HEK293 (cell line): Measurements from ENCODE around the gene PCGF1.

Source experiments
- CTCF ChIA-PET: fragments of 350-600 bp; formaldehyde crosslinking; extraction: SDS; loops from one replicate; lab custom pipeline; 2021; ENCODE audit warnings: antibody characterized with exemption; lab: Yijun Ruan, JAX
- POLR2A ChIA-PET: fragments of 300-600 bp; formaldehyde crosslinking; extraction: SDS; loops from one replicate; lab custom pipeline; 2020; ENCODE audit warnings: antibody characterized with exemption, inconsistent platforms; lab: Yijun Ruan, JAX
- H3K27ac ChIP-seq: fragments of 200-500 bp; sonication (Bioruptor generic); 2 replicates; pipeline ENCODE4 v1.5.1; 2014; ENCODE audit warnings: low read depth, low read length, control low read depth, inconsistent platforms; ENCODE audit errors: extremely low read depth
- H3K36me3 ChIP-seq, 2 experiments: fragments of 200-500 bp in 1 of 2; sonication (Bioruptor generic) in 1 of 2; 1 replicate in 1 of 2; 2 replicates in 1 of 2; pipeline ENCODE4 v1.5.1; 2014 to 2017; ENCODE audit warnings: inconsistent platforms in 2 of 2, low read length in 2 of 2; ENCODE audit not compliant: control insufficient read depth in 2 of 2, insufficient read depth in 1 of 2
- H3K4me1 ChIP-seq: fragments of 200-500 bp; sonication (Bioruptor generic); 2 replicates; pipeline ENCODE4 v1.5.1; 2014; ENCODE audit warnings: mild to moderate bottlenecking, low read length, inconsistent platforms; ENCODE audit not compliant: control insufficient read depth, insufficient read depth
- H3K4me3 ChIP-seq: 2 replicates; pipeline ENCODE4 v1.5.1; 2011; ENCODE audit warnings: low read depth, mild to moderate bottlenecking, control low read depth, low read length, moderate library complexity
- H3K9me3 ChIP-seq: fragments of 200-500 bp; sonication (Bioruptor generic); 2 replicates; pipeline ENCODE4 v1.5.1; 2014; ENCODE audit warnings: low read depth, low read length, inconsistent platforms; ENCODE audit not compliant: control insufficient read depth, insufficient read depth
- TRIM28 ChIP-seq: IDR thresholded peaks from 2 replicates; pipeline ENCODE4 v1.6.1; 2011; ENCODE audit warnings: low read length, control low read depth, borderline replicate concordance
- ZFP3 ChIP-seq: fragments of 450-650 bp; formaldehyde crosslinking; IDR thresholded peaks from 2 replicates; pipeline ENCODE4 v1.5.1; 2016; ENCODE audit warnings: low read depth, missing biosample characterization, missing genetic modification characterization
- ZNF19 ChIP-seq: fragments of 450-650 bp; formaldehyde crosslinking; IDR thresholded peaks from 2 replicates; pipeline ENCODE4; 2016; ENCODE audit warnings: missing biosample characterization, missing genetic modification characterization, low read depth
- ZNF223 ChIP-seq: fragments of 450-650 bp; formaldehyde crosslinking; IDR thresholded peaks from 2 replicates; pipeline ENCODE4 v1.5.1; 2016; ENCODE audit warnings: missing biosample characterization, missing genetic modification characterization
- ZNF404 ChIP-seq: fragments of 450-650 bp; formaldehyde crosslinking; IDR thresholded peaks from 2 replicates; pipeline ENCODE4 v1.5.1; 2017; ENCODE audit warnings: missing biosample characterization, missing genetic modification characterization
- ZNF530 ChIP-seq: fragments of 450-650 bp; formaldehyde crosslinking; IDR thresholded peaks from 2 replicates; pipeline ENCODE4 v1.5.1; 2016; ENCODE audit warnings: low read depth, missing biosample characterization, missing genetic modification characterization
- ZNF548 ChIP-seq: fragments of 450-650 bp; formaldehyde crosslinking; IDR thresholded peaks from 2 replicates; pipeline ENCODE4 v1.5.1; 2016; ENCODE audit warnings: missing biosample characterization, missing genetic modification characterization
- ZNF600 ChIP-seq: fragments of 450-650 bp; formaldehyde crosslinking; IDR thresholded peaks from 2 replicates; pipeline ENCODE4 v1.5.1; 2016; ENCODE audit warnings: missing biosample characterization, missing genetic modification characterization
- ZNF623 ChIP-seq: fragments of 450-650 bp; formaldehyde crosslinking; IDR thresholded peaks from 2 replicates; pipeline ENCODE4 v1.5.1; 2016; ENCODE audit warnings: missing biosample characterization, missing genetic modification characterization
- TF ChIP-seq, protein P1 (sequence below): fragments of 450-650 bp; formaldehyde crosslinking; IDR thresholded peaks from 2 replicates; pipeline ENCODE4 v1.5.1; 2016; ENCODE audit warnings: missing biosample characterization, missing genetic modification characterization
- TF ChIP-seq, protein P2 (sequence below): fragments of 450-650 bp; formaldehyde crosslinking; IDR thresholded peaks from 2 replicates; pipeline ENCODE4 v1.5.1; 2017; ENCODE audit warnings: missing biosample characterization, missing genetic modification characterization
- TF ChIP-seq, protein P3 (sequence below): fragments of 450-650 bp; formaldehyde crosslinking; IDR thresholded peaks from 2 replicates; pipeline ENCODE4 v1.5.1; 2016; ENCODE audit warnings: missing biosample characterization, missing genetic modification characterization, borderline replicate concordance
- TF ChIP-seq, protein P4 (sequence below): fragments of 450-650 bp; formaldehyde crosslinking; IDR thresholded peaks from 2 replicates; pipeline ENCODE4 v1.5.1; 2017; ENCODE audit warnings: missing biosample characterization, missing genetic modification characterization

The PCGF1 gene

DNA sequence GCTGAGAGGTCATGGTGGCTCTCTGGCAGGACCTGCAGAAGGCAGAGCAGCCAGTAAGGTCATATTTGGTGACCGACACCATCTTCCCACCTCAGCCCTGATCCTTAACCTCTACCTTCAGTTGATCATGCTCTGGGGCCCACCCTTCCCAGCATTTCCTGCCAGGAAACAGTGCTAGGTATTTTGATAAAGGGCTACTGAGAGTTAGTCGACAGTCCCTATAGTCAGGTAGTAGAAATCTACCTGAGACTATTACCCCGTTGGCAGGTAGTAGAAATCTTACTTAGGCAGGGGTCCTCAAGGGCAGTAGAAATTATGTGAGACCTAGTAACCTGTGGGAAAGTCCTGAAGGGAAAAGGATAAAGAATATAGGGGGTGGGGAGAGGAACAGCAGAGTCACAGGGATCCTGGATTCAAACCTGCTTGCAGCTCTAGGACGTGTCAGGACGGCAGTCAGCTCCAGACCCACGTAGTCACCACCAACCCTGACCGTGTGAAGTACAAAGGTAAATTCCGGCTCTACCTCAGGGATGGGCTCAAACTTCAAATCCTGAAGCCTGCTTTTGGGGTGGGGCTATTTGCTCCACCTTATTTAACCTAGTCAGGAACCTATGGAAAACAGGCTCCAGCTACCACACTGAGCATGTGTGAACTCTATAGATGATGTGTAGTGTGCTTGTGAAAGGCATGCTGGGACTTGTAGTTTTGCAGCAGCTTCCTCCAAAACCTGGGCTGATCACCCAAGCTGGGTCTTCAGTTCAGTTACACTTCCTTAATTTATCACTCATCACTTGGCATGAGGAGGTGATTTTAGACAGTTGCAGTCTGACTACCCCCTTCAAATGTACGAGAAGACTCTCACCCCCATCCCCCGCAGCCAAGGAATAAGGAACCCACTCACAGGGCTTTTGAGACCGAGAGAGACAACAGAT is 18.5 kb upstream of the PCGF1 start, which contains the start of gene DQX1 (continued):
- TF ChIP-seq TRIM28, result peak; percentile 65; the same call in 1 of the 2 replicates
- no peak for TF ChIP-seq ZNF623 (tag by site-specific recombination)
- no peak for TF ChIP-seq ZNF404 (tag by site-specific recombination)
- no peak for TF ChIP-seq ZFP3 (tag by site-specific recombination)
- TF ChIP-seq, all 188 proteins: peak for 5

DNA sequence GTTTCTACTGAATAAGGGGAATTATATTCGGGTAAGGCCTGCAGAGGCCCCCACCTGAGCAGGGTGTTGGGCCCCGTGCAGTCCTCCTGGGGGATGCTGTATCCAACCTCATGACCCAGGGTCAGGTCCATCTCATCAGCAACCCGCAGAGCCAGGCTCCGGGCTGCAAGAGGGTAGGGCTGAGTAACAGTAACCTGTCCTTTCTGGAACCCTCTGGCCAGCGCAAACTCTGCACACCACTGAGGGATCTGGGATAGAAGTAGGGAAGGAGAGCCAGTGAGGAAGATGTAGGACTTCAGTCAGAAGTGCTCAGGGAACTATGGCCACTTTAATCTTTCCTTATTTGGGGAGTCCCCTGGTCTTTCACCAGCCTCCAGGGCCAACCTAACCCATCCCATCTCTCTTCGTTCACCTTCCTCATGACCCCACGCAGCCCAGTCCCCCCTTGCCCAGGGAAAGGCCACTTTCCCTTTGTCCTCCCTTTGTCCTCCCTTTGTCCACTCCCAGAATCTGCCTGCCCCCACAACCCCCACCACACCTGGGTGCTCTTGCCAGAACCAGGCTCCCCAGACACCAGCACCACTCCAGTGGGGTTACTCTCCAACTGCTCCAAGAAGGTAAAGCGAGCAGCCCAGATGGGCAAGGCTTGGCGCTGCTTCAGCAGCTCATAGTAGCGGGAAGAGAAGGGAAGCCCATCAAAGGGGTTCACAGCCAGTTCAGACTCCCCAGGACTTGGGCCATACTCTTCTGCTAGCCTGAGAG is 17.6 kb upstream of the PCGF1 start:
- CTCF ChIA-PET, result interaction anchor here (1.3 kb wide), 1 partner anchor 19 kb away, joined by 5 read pairs; no protein-coding TSS in a partner anchor
- Histone ChIP-seq H3K4me1 (no peaks in the 10 kb centered on the region; the same call in 1 of the 2 replicates), H3K9me3 (no peaks in the 10 kb centered on the region), H3K4me3 (no peak overlapping the region), H3K36me3 (peaks cover 7 to 36% of the 10 kb centered on the region in 2 experiments; a peak in 1 of 3 replicates), H3K27ac (no peak overlapping the region)
- POLR2A ChIA-PET, result interaction anchor here (1.0 to 1.4 kb wide), 3 partner anchors 17 to 51 kb away, joined by 5 to 9 read pairs (median 6); partner anchors contain the start of genes CCDC142, PCGF1 and TTC31
- TF ChIP-seq ZNF19 (tag by site-specific recombination) (no peak), ZNF548 (tag by site-specific recombination) (no peak), ZNF600 (tag by site-specific recombination) (no peak), ZNF223 (no peak), ZNF530 (no peak)
- TF ChIP-seq, protein P1, sequence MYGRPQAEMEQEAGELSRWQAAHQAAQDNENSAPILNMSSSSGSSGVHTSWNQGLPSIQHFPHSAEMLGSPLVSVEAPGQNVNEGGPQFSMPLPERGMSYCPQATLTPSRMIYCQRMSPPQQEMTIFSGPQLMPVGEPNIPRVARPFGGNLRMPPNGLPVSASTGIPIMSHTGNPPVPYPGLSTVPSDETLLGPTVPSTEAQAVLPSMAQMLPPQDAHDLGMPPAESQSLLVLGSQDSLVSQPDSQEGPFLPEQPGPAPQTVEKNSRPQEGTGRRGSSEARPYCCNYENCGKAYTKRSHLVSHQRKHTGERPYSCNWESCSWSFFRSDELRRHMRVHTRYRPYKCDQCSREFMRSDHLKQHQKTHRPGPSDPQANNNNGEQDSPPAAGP (tag by site-specific recombination), result no peak
- TF ChIP-seq, protein P2, sequence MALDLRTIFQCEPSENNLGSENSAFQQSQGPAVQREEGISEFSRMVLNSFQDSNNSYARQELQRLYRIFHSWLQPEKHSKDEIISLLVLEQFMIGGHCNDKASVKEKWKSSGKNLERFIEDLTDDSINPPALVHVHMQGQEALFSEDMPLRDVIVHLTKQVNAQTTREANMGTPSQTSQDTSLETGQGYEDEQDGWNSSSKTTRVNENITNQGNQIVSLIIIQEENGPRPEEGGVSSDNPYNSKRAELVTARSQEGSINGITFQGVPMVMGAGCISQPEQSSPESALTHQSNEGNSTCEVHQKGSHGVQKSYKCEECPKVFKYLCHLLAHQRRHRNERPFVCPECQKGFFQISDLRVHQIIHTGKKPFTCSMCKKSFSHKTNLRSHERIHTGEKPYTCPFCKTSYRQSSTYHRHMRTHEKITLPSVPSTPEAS (tag by site-specific recombination), result no peak
- TF ChIP-seq, protein P3, sequence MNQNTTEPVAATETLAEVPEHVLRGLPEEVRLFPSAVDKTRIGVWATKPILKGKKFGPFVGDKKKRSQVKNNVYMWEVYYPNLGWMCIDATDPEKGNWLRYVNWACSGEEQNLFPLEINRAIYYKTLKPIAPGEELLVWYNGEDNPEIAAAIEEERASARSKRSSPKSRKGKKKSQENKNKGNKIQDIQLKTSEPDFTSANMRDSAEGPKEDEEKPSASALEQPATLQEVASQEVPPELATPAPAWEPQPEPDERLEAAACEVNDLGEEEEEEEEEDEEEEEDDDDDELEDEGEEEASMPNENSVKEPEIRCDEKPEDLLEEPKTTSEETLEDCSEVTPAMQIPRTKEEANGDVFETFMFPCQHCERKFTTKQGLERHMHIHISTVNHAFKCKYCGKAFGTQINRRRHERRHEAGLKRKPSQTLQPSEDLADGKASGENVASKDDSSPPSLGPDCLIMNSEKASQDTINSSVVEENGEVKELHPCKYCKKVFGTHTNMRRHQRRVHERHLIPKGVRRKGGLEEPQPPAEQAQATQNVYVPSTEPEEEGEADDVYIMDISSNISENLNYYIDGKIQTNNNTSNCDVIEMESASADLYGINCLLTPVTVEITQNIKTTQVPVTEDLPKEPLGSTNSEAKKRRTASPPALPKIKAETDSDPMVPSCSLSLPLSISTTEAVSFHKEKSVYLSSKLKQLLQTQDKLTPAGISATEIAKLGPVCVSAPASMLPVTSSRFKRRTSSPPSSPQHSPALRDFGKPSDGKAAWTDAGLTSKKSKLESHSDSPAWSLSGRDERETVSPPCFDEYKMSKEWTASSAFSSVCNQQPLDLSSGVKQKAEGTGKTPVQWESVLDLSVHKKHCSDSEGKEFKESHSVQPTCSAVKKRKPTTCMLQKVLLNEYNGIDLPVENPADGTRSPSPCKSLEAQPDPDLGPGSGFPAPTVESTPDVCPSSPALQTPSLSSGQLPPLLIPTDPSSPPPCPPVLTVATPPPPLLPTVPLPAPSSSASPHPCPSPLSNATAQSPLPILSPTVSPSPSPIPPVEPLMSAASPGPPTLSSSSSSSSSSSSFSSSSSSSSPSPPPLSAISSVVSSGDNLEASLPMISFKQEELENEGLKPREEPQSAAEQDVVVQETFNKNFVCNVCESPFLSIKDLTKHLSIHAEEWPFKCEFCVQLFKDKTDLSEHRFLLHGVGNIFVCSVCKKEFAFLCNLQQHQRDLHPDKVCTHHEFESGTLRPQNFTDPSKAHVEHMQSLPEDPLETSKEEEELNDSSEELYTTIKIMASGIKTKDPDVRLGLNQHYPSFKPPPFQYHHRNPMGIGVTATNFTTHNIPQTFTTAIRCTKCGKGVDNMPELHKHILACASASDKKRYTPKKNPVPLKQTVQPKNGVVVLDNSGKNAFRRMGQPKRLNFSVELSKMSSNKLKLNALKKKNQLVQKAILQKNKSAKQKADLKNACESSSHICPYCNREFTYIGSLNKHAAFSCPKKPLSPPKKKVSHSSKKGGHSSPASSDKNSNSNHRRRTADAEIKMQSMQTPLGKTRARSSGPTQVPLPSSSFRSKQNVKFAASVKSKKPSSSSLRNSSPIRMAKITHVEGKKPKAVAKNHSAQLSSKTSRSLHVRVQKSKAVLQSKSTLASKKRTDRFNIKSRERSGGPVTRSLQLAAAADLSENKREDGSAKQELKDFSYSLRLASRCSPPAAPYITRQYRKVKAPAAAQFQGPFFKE (tag by site-specific recombination), result no peak
- TF ChIP-seq, protein P4, sequence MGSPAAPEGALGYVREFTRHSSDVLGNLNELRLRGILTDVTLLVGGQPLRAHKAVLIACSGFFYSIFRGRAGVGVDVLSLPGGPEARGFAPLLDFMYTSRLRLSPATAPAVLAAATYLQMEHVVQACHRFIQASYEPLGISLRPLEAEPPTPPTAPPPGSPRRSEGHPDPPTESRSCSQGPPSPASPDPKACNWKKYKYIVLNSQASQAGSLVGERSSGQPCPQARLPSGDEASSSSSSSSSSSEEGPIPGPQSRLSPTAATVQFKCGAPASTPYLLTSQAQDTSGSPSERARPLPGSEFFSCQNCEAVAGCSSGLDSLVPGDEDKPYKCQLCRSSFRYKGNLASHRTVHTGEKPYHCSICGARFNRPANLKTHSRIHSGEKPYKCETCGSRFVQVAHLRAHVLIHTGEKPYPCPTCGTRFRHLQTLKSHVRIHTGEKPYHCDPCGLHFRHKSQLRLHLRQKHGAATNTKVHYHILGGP (tag by site-specific recombination), result no peak
